ENCODE data around the gene PIM3.

Gene PIM3

DNA sequence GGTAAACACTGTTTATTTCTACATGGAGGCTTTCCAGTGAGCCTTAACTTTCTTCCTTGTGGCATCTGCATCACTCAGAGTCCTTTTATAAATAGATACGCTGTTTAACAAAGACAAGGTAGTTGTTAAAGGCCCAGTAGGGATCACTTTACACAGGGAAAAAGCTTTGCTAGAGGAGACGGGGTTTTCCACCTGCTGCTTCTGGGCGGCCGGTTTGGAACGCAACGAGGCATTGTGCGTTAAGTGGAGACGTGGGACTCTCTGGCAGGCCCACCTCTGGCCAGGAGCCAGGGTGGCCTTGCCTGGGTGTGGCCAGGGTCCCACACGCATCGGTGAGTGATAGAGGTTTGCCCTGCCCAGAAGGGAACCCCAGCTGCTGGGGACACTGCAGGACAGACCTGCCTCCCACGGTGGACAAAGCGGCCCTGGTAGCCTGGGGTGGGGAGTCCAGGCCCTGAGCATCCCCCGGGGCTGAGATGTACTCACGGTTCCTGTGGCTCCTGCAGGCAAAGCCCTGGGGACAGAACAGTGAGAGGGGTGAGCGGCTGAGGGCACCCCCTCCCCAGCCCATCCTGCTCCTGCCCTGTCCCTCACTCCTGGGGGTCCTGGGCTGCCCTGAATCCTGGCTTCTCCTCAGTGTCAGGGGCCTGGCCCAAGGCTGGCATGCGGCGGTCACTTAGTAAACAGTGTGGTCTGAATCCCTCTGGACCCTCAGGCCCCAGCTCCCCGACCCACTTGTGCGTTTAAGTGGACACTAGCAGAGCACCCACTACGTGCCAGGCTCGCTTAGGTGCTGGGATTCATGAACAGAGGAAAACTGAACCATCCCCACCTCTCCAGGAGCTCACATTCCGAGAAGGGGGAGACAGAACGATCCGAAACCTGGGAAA is 47.8 kb downstream of the PIM3 start:
- DNase-seq (ENCODE audit: low read depth) = no peak

GRCh38 chr22:50009251-50009650 is 48.7 kb downstream of the PIM3 start:
- no peak for DNase-seq (ENCODE audit: low read depth)

DNA sequence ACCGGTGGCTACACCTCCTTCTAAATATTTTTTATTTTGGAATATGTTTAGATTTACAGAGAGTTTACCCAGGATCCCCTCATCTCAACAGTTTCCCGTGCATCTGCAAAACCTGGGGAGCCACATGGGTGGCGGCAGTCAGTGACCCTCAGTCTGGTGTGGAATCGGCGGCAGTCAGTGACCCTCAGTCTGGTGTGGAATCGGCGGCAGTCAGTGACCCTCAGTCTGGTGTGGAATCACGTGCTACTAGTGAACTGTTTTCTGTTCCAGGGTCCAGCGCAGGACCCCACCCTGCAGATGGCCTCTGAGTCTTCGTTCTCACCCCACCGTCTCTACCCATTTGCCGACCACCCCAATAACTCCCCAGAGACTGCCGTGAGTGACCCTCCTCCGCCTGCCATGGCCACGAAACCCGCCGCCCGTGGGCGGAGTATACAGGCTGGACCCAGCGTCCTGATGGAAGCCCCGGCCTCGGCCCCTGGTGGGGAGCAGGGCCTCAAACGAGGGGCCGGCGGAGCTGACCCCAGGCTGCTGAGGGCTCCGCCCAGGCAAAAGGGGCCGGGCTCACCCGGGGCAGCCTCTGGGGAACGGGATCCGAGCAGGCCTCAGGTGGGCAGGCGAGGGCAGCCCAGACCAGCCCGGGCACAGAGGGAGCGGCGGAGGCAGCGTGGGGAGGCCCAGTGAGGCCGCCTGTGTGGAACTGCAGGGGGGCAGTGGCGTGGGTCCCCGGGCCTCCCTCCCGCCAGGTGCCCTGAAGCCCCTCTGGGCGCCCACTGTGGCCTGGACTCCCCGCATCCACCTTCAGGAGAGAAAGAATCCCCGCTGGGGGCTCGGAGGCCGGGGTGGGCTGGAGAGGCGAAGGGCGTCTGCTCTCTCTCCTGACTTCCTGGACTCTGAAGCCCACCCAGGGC is 49.4 kb downstream of the PIM3 start:
- no peak for DNase-seq (ENCODE audit: low read depth)

- DNase-seq (ENCODE audit: low read depth) = peak; percentile 45
Measured at GRCh38 chr22:50010676-50011446, 50.3 kb downstream of the PIM3 start.

DNA sequence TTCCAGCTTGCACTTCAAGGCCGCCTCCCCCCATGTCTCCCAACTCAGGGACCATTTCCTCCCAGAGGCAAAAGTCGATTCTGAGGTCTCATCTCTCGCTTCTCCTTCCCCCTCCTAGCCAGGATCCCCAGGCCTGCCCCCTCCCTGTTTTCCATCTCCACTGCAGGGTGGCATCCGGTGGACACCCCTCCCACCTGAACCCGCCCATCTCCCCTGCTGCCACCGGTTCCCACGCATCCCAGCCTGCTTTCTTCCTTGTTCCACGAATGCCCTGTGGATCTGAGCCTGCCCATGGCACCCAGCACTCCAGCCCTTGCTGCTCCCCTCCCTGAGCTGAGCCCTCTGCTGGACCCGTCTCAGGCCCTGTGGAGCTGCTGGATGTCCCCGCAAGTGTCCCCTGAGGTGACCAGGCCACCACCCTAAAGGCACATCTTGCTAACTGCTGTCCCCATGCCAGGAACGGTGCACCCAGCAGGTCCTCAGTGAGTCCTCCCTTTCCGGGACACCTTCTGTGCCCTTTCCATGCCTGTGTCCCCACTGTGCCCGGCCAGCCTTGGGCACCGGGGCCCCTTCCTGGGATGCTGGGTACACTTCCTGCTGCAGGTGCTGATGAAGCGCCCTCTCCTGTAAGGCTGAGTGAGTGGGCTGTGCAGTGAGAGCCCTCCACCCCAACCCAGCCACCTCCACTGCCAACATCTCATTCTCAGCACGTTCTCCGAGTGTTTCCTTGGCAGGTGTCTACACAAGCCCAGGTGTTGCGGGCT is 51.1 kb downstream of the PIM3 start:
- no peak for DNase-seq (ENCODE audit: low read depth)

DNA sequence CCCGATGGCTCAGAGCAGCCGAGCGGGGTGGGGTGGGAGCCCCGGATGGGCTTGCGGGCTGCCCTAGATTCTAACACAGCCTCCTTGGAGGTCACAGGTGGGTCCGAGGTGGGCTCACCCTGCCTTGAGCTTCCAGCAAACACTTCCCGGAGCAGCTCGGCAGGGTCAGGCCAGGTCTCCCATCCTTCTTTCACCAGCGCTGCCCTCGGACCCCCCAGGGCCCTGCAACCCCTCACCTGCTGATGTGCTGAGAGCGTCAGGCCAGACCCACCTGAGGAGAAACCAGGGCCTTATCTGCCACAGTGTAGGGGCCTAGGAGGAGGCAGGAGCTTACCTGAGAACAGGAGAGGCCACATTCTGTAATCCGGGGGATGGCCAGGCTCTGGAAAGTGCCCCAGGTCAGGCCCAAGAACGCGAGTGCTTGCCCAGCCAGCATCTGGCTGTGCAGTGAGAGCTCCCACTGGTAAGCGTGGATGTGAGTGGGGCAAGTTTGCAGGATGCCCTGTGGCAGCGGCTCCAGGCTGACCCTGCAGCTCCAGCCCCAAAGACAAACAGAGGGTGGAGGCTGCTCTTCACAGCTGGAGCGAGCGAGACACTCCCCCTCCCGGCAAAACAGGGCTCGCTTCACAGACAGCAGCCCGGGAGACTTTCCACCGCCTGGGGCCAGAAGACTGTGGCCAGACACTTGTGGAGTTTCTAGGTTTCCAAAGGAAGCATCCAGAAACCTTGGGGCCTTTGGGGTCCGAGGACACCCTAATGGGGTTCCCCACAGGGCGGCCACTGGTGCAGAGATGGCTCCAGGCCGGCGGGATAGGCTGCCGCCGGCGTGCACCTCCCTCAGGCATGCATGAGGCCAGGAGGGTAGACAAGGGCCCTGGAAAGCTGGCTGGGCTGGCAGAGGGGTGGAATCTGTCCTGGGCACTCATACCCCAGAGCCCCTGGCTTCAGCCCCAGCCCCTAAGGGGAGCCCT is 51.9 kb downstream of the PIM3 start, which contains the start of gene IL17REL:
Gene IL17REL, minus strand, starts transcription at position 555 of the 971 bp plus-strand sequence. Its CDS starts 119 bp downstream, at position 436.
- no peak for DNase-seq (ENCODE audit: low read depth)
